Activated CD8-positive, alpha-beta T cell treated with anti-CD3 and anti-CD28 coated beads, Interleukin-2, amount 10 ng/mL, durations not matched to agents 7 days and 5 days (primary cell): ENCODE data around the gene GAL3ST2. TPM values are rescaled to one million over a fixed set of nuclear protein-coding genes. Genes with fewer than 3 reads are reported as not detected.

Experiments used
- ATAC-seq: fragments of 150-1000 bp; cut with Tn5 transposase; one replicate; pipeline ENCODE4 v1.10.0; 2021; ENCODE audit warnings: moderate library complexity
- CTCF ChIA-PET: fragments of 350-600 bp; sonication (Branson Sonifier 250); formaldehyde crosslinking; loops from one replicate; lab custom pipeline; 2021; ENCODE audit warnings: antibody characterized with exemption; lab: Charles Lee
- POLR2A ChIA-PET: fragments of 350-600 bp; sonication (Branson Sonifier 250); formaldehyde crosslinking; loops from one replicate; lab custom pipeline; 2021; ENCODE audit warnings: antibody characterized with exemption; lab: Charles Lee
- DNase-seq: peaks from one replicate; pipeline ENCODE4 v3.0.0-alpha.2; 2020
- H3K27ac Mint-ChIP-seq: one replicate; pipeline ENCODE4 v1.8.0; 2021; ENCODE audit warnings: mild to moderate bottlenecking, mixed read lengths
- H3K27me3 Mint-ChIP-seq: one replicate; pipeline ENCODE4 v1.8.0; 2021; ENCODE audit warnings: low read depth, mixed read lengths
- H3K36me3 Mint-ChIP-seq: one replicate; pipeline ENCODE4 v1.8.0; 2021; ENCODE audit warnings: low read depth, mixed read lengths
- H3K4me1 Mint-ChIP-seq: one replicate; pipeline ENCODE4 v1.8.0; 2021; ENCODE audit warnings: low read depth, mixed read lengths
- H3K4me3 Mint-ChIP-seq: one replicate; pipeline ENCODE4 v1.8.0; 2021; ENCODE audit warnings: mild to moderate bottlenecking, mixed read lengths
- H3K9me3 Mint-ChIP-seq: one replicate; pipeline ENCODE4 v1.8.0; 2022; ENCODE audit warnings: mixed read lengths; ENCODE audit not compliant: insufficient read depth
- total RNA-seq, 2 experiments: library from RNA; stranded (reverse); gene quantifications; one replicate each; pipeline ENCODE4 v1.2.3, GENCODE V29; 2021

GAL3ST2 gene
- total RNA-seq, 2 experiments from 2014 or later = 0.34 TPM

DNA sequence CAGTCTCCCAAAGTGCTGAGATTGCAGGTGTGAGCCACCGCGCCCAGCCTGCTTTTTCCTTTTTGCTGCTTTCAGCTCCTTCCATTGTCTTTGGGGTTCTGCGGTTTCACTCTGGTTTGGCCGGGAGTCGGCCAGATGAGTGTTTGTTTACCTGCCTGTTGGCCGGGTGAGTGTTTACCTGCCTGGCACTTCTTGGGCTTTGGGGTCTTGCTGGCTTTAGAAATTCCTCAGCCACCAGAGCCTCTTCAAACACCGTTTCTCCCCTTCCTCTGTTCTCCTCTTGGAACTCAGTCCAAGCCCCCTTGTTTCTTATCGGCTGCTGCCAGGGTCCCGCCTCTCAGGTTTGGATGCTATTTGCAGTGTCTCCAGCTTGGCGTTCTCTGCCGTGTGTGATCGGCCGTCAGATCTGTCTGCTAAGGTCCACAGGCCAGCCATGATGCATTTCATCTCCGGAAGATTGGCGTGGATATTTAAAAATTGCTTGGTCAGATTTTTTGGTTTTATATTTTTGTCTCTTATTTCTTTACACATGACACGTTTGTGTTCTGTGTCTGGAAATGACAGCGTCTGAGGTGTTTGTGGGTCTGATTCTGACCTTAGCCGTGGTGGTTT is 14.2 kb upstream of the GAL3ST2 start:
- Mint-ChIP-seq H3K27me3 (no peaks in the 10 kb centered on the region), H3K27ac (peak overlapping the region; percentile 87), H3K4me1 (peaks cover 25% of the 10 kb centered on the region), H3K36me3 (peaks cover 23% of the 10 kb centered on the region), H3K4me3 (peak overlapping the region; percentile 41), H3K9me3 (no peaks in the 10 kb centered on the region)
- DNase-seq (no peak), ATAC-seq (peak; percentile 27)
- CTCF ChIA-PET = interaction anchor here (0.6 to 1.7 kb wide), 6 partner anchors 22 to 116 kb away, joined by 3 to 4 read pairs (median 3); no protein-coding TSS in a partner anchor
- POLR2A ChIA-PET = interaction anchor here (0.6 to 1.0 kb wide), 7 partner anchors 11 to 104 kb away, joined by 3 to 5 read pairs (median 4); no protein-coding TSS in a partner anchor

DNA sequence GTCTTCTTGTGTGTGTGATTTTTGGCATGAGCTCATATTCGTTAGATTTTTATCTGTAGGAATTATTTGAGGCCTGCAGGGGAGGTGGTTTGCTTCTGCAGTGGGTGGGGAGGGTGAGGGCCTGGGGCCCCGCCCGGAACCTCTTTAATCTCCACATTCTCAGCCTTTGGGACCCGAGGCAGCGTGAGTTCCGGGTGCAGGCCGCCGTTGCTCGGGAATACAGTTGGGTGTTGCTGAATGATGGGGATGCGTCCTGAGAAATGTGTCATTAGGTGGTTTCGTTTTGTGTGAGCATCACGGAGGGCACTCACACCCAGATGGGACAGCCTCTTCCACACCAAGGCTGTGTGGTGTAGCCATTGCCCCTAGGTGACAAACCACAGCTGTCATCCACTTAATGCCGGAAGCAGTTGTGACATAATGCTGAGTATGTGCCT is 13.7 kb upstream of the GAL3ST2 start:
- peak overlapping the region; percentile 41 for H3K4me3 Mint-ChIP-seq
- H3K27ac Mint-ChIP-seq = peak overlapping the region; percentile 87
- ATAC-seq (peak; percentile 69), DNase-seq (peak; percentile 77)
- no peaks in the 10 kb centered on the region for H3K9me3 Mint-ChIP-seq
- ChIA-PET POLR2A (interaction anchor here (0.6 to 1.0 kb wide), 6 partner anchors 12 to 104 kb away, joined by 3 to 5 read pairs (median 4); no protein-coding TSS in a partner anchor), CTCF (interaction anchor here (0.6 to 1.7 kb wide), 6 partner anchors 22 to 116 kb away, joined by 3 to 4 read pairs (median 3); no protein-coding TSS in a partner anchor)
- H3K4me1 Mint-ChIP-seq = peaks cover 25% of the 10 kb centered on the region
- H3K36me3 Mint-ChIP-seq = peaks cover 21% of the 10 kb centered on the region
- no peaks in the 10 kb centered on the region for H3K27me3 Mint-ChIP-seq

DNA sequence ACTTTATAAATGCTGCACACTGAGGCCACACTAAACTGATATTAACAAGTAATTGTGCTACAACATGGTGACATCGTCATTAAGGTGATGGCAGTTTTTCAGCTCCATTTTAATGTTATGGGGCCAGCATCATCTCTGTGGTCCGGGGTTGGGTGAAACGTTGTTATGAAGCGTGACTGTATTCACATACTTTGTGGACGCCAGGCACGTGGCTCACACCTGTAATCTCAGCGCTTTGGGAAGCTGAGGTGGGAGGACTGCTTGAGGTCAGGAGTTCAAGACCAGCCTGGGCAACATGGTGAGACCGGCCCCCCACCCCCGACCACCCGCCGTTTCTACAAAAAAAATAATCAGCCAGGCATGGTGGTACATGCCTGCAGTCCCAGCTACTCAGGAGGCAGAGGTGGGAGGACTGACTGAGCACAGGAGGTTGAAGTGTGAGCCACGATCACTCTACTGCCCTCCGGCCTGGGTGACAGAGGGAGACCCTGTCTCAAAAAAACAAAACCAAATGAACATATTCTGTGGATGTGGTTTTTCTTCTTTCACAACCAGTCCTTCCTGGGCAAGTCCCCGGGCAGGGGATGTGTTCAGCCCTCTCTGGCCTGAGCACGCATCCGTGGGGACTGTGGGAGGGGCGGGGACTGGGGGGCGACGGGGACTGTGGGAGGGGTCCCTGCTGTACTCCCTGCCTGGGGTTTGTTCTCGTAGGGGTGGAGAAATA is 12.9 kb upstream of the GAL3ST2 start:
- Mint-ChIP-seq H3K4me1 (peaks cover 25% of the 10 kb centered on the region), H3K4me3 (peak overlapping the region; percentile 15), H3K27ac (peak overlapping the region; percentile 87), H3K36me3 (peaks cover 19% of the 10 kb centered on the region), H3K9me3 (no peaks in the 10 kb centered on the region), H3K27me3 (no peaks in the 10 kb centered on the region)
- ATAC-seq (no peak), DNase-seq (no peak)
- CTCF ChIA-PET = interaction anchor here (1.1 to 1.6 kb wide), 3 partner anchors 25 to 41 kb away, joined by 3 to 4 read pairs (median 4); no protein-coding TSS in a partner anchor
- POLR2A ChIA-PET = interaction anchor here (0.9 to 1.0 kb wide), 4 partner anchors 13 to 103 kb away, joined by 3 to 4 read pairs (median 4); no protein-coding TSS in a partner anchor

- ChIA-PET CTCF (interaction anchor here (1.0 to 1.5 kb wide), 2 partner anchors 41 to 114 kb away, joined by 3 to 4 read pairs; no protein-coding TSS in a partner anchor), POLR2A (no interaction called here)
- no peaks in the 10 kb centered on the region for H3K27me3 Mint-ChIP-seq
- H3K4me3 Mint-ChIP-seq = no peak overlapping the region
- H3K9me3 Mint-ChIP-seq = no peaks in the 10 kb centered on the region
- DNase-seq (no peak), ATAC-seq (no peak)
- peaks cover 14% of the 10 kb centered on the region for H3K36me3 Mint-ChIP-seq
- peaks cover 25% of the 10 kb centered on the region for H3K4me1 Mint-ChIP-seq
- no peak overlapping the region for H3K27ac Mint-ChIP-seq
These were observed 12.1 kb upstream of the GAL3ST2 start for GRCh38 chr2:241764275-241765241.

- Mint-ChIP-seq H3K27ac (no peak overlapping the region), H3K4me1 (peaks cover 26% of the 10 kb centered on the region), H3K4me3 (no peak overlapping the region), H3K36me3 (peaks cover 2% of the 10 kb centered on the region), H3K27me3 (no peaks in the 10 kb centered on the region), H3K9me3 (no peaks in the 10 kb centered on the region)
- POLR2A ChIA-PET = interaction anchor here (0.9 kb wide), 1 partner anchor 10 kb away, joined by 3 read pairs; no protein-coding TSS in a partner anchor
- ATAC-seq = no peak
- CTCF ChIA-PET = no interaction called here
- no peak for DNase-seq
These were observed 9.0 kb upstream of the GAL3ST2 start for GRCh38 chr2:241767464-241768250.

DNA sequence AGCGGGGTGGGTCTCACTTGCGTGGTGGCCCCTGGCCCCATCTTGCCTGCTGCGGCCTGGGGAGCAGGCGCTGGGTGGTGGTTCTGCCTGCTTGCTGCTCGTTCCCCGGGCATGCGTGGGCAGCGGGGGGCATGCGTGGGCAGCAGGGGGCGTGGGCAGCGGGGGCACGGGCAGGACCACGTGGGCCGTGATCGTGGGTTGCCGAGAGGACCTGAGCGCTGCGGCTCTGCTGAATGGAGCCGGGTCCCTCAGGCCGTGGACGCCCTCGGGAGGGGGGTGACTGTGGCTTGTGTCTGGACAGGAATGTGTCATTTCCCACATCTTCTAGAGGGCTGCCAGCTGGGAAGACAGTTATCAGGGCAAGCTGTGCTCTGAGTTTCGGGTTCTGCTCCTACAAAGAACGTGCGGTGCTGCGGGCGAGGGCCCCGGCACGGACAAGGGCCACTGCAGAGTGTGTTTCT is 8.3 kb upstream of the GAL3ST2 start:
- Mint-ChIP-seq H3K36me3 (no peaks in the 10 kb centered on the region), H3K27me3 (no peaks in the 10 kb centered on the region), H3K4me3 (no peak overlapping the region), H3K9me3 (no peaks in the 10 kb centered on the region), H3K27ac (no peak overlapping the region), H3K4me1 (peaks cover 21% of the 10 kb centered on the region)
- ATAC-seq (no peak), DNase-seq (no peak)
- ChIA-PET POLR2A (interaction anchor here (0.9 kb wide), 1 partner anchor 10 kb away, joined by 3 read pairs; no protein-coding TSS in a partner anchor), CTCF (no interaction called here)

DNA sequence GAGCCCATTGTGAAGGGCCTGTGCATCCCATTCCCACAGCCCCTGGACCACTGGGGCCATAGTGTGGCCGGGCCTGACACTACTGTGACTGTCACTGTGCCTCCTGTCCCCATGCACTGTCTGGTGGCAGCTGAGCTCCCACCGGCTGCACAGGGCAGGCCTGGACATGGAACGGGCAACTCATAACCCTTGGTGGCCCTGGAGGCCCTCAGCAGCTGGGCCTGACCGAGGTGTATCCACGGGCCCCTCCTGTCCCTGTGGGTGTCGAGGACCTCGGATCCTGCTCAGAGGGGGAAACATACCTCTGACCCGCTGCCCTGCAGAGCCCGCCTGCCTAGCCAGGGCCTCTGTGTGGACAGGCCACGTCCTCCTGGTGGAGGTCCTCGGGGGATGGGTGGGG is 7.8 kb upstream of the GAL3ST2 start:
- H3K4me1 Mint-ChIP-seq = peaks cover 15% of the 10 kb centered on the region
- H3K27ac Mint-ChIP-seq = no peak overlapping the region
- ATAC-seq (no peak), DNase-seq (no peak)
- ChIA-PET CTCF (no interaction called here), POLR2A (no interaction called here)
- H3K9me3 Mint-ChIP-seq = no peaks in the 10 kb centered on the region
- no peaks in the 10 kb centered on the region for H3K27me3 Mint-ChIP-seq
- H3K4me3 Mint-ChIP-seq = no peak overlapping the region
- no peaks in the 10 kb centered on the region for H3K36me3 Mint-ChIP-seq

- ChIA-PET POLR2A (no interaction called here), CTCF (no interaction called here)
- DNase-seq (no peak), ATAC-seq (no peak)
- peaks cover 7% of the 10 kb centered on the region for H3K4me1 Mint-ChIP-seq
- no peaks in the 10 kb centered on the region for H3K36me3 Mint-ChIP-seq
- H3K4me3 Mint-ChIP-seq = no peak overlapping the region
- H3K27me3 Mint-ChIP-seq = no peaks in the 10 kb centered on the region
- no peak overlapping the region for H3K27ac Mint-ChIP-seq
- H3K9me3 Mint-ChIP-seq = no peaks in the 10 kb centered on the region
These were observed 6.8 kb upstream of the GAL3ST2 start for GRCh38 chr2:241769819-241770184.

- Mint-ChIP-seq H3K4me1 (peaks cover 7% of the 10 kb centered on the region), H3K9me3 (no peaks in the 10 kb centered on the region), H3K27ac (no peak overlapping the region), H3K27me3 (no peaks in the 10 kb centered on the region), H3K36me3 (no peaks in the 10 kb centered on the region), H3K4me3 (no peak overlapping the region)
- CTCF ChIA-PET = no interaction called here
- DNase-seq (no peak), ATAC-seq (no peak)
- POLR2A ChIA-PET = no interaction called here
These were observed 6.3 kb upstream of the GAL3ST2 start for GRCh38 chr2:241770185-241770935.

DNA sequence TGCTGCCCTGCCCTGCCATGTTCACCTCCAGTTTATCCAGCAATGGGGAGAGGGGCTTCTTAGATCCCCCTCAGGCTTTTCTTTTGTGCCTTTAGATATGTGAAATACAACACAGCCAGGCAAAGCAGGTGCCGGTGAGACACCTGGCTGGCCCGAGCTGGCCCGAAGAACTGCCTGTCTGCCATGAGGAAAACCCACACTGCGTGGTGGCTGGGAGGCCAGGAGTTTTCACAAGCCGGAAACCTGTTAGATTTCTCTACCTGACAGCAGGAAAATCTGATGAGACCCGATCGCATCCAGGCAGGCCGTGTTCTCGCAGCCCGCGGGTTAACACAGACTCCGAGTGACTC is 5.7 kb upstream of the GAL3ST2 start:
- DNase-seq = no peak
- no peaks in the 10 kb centered on the region for H3K27me3 Mint-ChIP-seq
- H3K36me3 Mint-ChIP-seq = no peaks in the 10 kb centered on the region
- ChIA-PET POLR2A (no interaction called here), CTCF (no interaction called here)
- no peak for ATAC-seq
- no peak overlapping the region for H3K4me3 Mint-ChIP-seq
- peaks cover 7% of the 10 kb centered on the region for H3K4me1 Mint-ChIP-seq
- no peak overlapping the region for H3K27ac Mint-ChIP-seq
- H3K9me3 Mint-ChIP-seq = no peaks in the 10 kb centered on the region
